ENCODE results near the gene ANK2. TPM values are rescaled to one million over a fixed set of nuclear protein-coding genes. Genes with fewer than 3 reads are reported as not detected.

ANK2 gene
- total and polyA plus RNA-seq, 12 donors = 21.9 to 373 (median 298) TPM

GRCh38 chr4:113141901-113142346 is 92.5 kb downstream of the ANK2 start:
- WGBS, 2 donors = 25 to 40% methylated on average over 3 of the region's 3 CpGs
- intact Hi-C loops (cut with DNase I) = no loop called here
- Histone ChIP-seq H3K4me3 (no peak overlapping the region), H3K27ac (peak overlapping the region in 2 of 10 donors; percentile 12 to 22), H3K27me3 (no peaks in the 10 kb centered on the region), H3K4me1 (peaks cover 0 to 34% (median 9%) of the 10 kb centered on the region in 9 donors), H3K9me3 (no peaks in the 10 kb centered on the region), H3K36me3 (no peaks in the 10 kb centered on the region)
- DNase-seq (no peak), ATAC-seq (no peak)
- TF ChIP-seq, protein P1, sequence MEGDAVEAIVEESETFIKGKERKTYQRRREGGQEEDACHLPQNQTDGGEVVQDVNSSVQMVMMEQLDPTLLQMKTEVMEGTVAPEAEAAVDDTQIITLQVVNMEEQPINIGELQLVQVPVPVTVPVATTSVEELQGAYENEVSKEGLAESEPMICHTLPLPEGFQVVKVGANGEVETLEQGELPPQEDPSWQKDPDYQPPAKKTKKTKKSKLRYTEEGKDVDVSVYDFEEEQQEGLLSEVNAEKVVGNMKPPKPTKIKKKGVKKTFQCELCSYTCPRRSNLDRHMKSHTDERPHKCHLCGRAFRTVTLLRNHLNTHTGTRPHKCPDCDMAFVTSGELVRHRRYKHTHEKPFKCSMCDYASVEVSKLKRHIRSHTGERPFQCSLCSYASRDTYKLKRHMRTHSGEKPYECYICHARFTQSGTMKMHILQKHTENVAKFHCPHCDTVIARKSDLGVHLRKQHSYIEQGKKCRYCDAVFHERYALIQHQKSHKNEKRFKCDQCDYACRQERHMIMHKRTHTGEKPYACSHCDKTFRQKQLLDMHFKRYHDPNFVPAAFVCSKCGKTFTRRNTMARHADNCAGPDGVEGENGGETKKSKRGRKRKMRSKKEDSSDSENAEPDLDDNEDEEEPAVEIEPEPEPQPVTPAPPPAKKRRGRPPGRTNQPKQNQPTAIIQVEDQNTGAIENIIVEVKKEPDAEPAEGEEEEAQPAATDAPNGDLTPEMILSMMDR (IDR thresholded peaks at IDR 0.05) = no peak

DNA sequence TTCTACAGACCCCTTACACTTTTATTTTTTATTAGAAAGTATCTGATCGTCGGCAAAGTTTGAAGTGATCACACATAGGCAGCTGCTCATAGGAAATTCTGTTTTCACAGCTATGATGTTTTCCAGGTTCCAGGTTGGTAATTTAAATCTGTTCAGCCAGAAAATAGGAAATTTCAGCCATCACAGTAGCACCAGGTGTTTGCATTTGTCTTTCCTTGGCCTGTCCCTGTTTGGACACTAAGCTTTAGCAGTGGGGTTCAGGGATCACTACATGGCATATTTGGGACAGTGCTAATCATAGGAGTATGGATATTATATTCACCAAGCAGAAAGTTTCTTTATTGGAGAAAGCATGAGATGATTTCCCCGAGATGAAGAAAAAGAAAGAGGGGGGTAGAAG is 92.9 kb downstream of the ANK2 start:
- H3K27me3 ChIP-seq = no peaks in the 10 kb centered on the region
- no peak overlapping the region for H3K4me3 ChIP-seq
- ATAC-seq = no peak
- 75 to 83% methylated on average over 3 of the region's 3 CpGs for WGBS, 2 donors
- TF ChIP-seq, protein P1 (IDR thresholded peaks at IDR 0.05) = no peak
- H3K27ac ChIP-seq = peak overlapping the region in 1 of 10 donors; percentile 12
- no peaks in the 10 kb centered on the region for H3K36me3 ChIP-seq
- H3K4me1 ChIP-seq = peaks cover 0 to 36% (median 10%) of the 10 kb centered on the region in 9 donors
- H3K9me3 ChIP-seq = no peaks in the 10 kb centered on the region
- DNase-seq = no peak
- intact Hi-C loops (cut with DNase I) = no loop called here

DNA sequence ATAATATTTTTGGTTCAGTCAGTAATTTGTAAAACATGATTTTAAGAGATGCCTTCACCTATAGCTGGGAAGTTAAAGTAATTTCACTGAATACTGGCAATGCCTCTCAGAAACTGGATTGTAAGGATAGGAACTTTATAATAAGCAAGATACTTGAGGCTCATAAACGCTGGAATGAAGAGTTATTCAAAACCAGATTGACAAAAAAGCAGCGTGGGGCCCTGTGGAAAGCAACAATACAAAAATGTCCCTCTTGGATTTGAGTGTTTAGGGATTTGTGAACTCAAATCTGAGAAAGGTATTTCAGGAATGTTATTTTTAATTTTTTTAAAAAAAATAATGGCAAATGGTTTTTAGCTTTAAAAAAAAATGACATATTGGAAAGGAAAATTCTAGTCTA is 94.6 kb downstream of the ANK2 start:
- DNase-seq (no peak), ATAC-seq (no peak)
- Histone ChIP-seq H3K4me3 (no peak overlapping the region), H3K27me3 (no peaks in the 10 kb centered on the region), H3K4me1 (peaks cover 0 to 50% (median 19%) of the 10 kb centered on the region in 9 donors), H3K9me3 (no peaks in the 10 kb centered on the region), H3K36me3 (no peaks in the 10 kb centered on the region), H3K27ac (no peak overlapping the region)
- TF ChIP-seq, protein P1 (IDR thresholded peaks at IDR 0.05) = no peak
- 63 to 65% methylated on average over 2 of the region's 2 CpGs for WGBS, 2 donors
- intact Hi-C loops (cut with DNase I) = no loop called here

- H3K9me3 ChIP-seq = no peaks in the 10 kb centered on the region
- ATAC-seq (no peak), DNase-seq (no peak)
- H3K4me1 ChIP-seq = peaks cover 0 to 50% (median 19%) of the 10 kb centered on the region in 9 donors
- TF ChIP-seq, protein P1 (IDR thresholded peaks at IDR 0.05) = no peak
- no peaks in the 10 kb centered on the region for H3K27me3 ChIP-seq
- WGBS, 2 donors = 60% methylated on average over 1 of the region's 1 CpG
- peak overlapping the region in 3 of 10 donors; percentile 37 to 54 (median 49) for H3K4me3 ChIP-seq
- no peaks in the 10 kb centered on the region for H3K36me3 ChIP-seq
- peak overlapping the region in 8 of 10 donors; percentile 54 to 87 (median 84) for H3K27ac ChIP-seq
- intact Hi-C loops (cut with DNase I) = no loop called here
Observed at GRCh38 chr4:113145147-113145518, 95.7 kb downstream of the ANK2 start.

All from heart right ventricle (tissue), 16 donors.